ENCODE results near the gene ATOSB. TPM values are rescaled to one million over a fixed set of nuclear protein-coding genes. Genes with fewer than 3 reads are reported as not detected.

The ATOSB gene
- polyA plus RNA-seq, 3 donors, result 11.1 to 15.1 (median 12.9) TPM

- DNase-seq (ENCODE audit: extremely low read depth in 1 of 11, low read depth in 9 of 11, low spot score in 4 of 11), result peak in 10 of 11 donors; percentile 80 to 96 (median 89)
Observed at GRCh38 chr9:35116898-35117551, 1.4 kb upstream of the ATOSB start.

- no peak for DNase-seq (ENCODE audit: extremely low read depth in 1 of 11, low read depth in 9 of 11, low spot score in 4 of 11)
Observed at GRCh38 chr9:35116539-35116897, 856 bp upstream of the ATOSB start.

- no peak for DNase-seq (ENCODE audit: extremely low read depth in 1 of 11, low read depth in 9 of 11, low spot score in 4 of 11)
Observed at GRCh38 chr9:35114840-35115628, 628 bp downstream of the ATOSB start.

GRCh38 chr9:35114113-35114839, 1.4 kb downstream of the ATOSB start:
- peak in 5 of 11 donors; percentile 67 to 77 (median 75) for DNase-seq (ENCODE audit: extremely low read depth in 1 of 11, low read depth in 9 of 11, low spot score in 4 of 11)

GRCh38 chr9:35112257-35113020, 3.2 kb downstream of the ATOSB start:
- no peak for DNase-seq (ENCODE audit: extremely low read depth in 1 of 11, low read depth in 9 of 11, low spot score in 4 of 11)

GRCh38 chr9:35111001-35111933, 4.4 kb downstream of the ATOSB start:
- peak; percentile 88 to 97 (median 94) for DNase-seq (ENCODE audit: extremely low read depth in 1 of 11, low read depth in 9 of 11, low spot score in 4 of 11)

GRCh38 chr9:35110327-35110761, 5.3 kb downstream of the ATOSB start:
- DNase-seq (ENCODE audit: extremely low read depth in 1 of 11, low read depth in 9 of 11, low spot score in 4 of 11), result no peak

- no peak for DNase-seq (ENCODE audit: extremely low read depth in 1 of 11, low read depth in 9 of 11, low spot score in 4 of 11)
Observed at GRCh38 chr9:35108946-35109575, 6.6 kb downstream of the ATOSB start.

- no peak for DNase-seq (ENCODE audit: extremely low read depth in 1 of 11, low read depth in 9 of 11, low spot score in 4 of 11)
Observed at GRCh38 chr9:35108461-35108860, 7.2 kb downstream of the ATOSB start.

- DNase-seq (ENCODE audit: extremely low read depth in 1 of 11, low read depth in 9 of 11, low spot score in 4 of 11), result no peak
Observed at GRCh38 chr9:35107297-35108290, 8.1 kb downstream of the ATOSB start.

GRCh38 chr9:35106343-35106730, 9.3 kb downstream of the ATOSB start:
- no peak for DNase-seq (ENCODE audit: extremely low read depth in 1 of 11, low read depth in 9 of 11, low spot score in 4 of 11)

- no peak for DNase-seq (ENCODE audit: extremely low read depth in 1 of 11, low read depth in 9 of 11, low spot score in 4 of 11)
Observed at GRCh38 chr9:35105571-35106342, 9.9 kb downstream of the ATOSB start.

GRCh38 chr9:35105126-35105525, 10.5 kb downstream of the ATOSB start:
- DNase-seq (ENCODE audit: extremely low read depth in 1 of 11, low read depth in 9 of 11, low spot score in 4 of 11), result no peak

- DNase-seq (ENCODE audit: extremely low read depth in 1 of 11, low read depth in 9 of 11, low spot score in 4 of 11), result no peak
Observed at GRCh38 chr9:35104586-35104985, 11.1 kb downstream of the ATOSB start.

- DNase-seq (ENCODE audit: extremely low read depth in 1 of 11, low read depth in 9 of 11, low spot score in 4 of 11), result no peak
Observed at GRCh38 chr9:35103660-35104191, 11.9 kb downstream of the ATOSB start.
